K562 treated with DMSO at 1 percent for 12 hours (cell line): ENCODE data around the gene ZNF335. TPM values are rescaled to one million over a fixed set of nuclear protein-coding genes. Genes with fewer than 3 reads are reported as not detected.

ENCODE experiments used
- total RNA-seq: library from RNA; unstranded; fragments of 300-600 nt; gene quantifications from 2 replicates; pipeline ENCODE4 v1.2.3, GENCODE V29; 2022; ENCODE audit not compliant: insufficient read depth

The ZNF335 gene
- total RNA-seq: 4.5 and 15.5 TPM in 2 replicates

GRCh38 chr20:45971675-45972499 lies at the start of gene ZNF335:
TSS of gene ZNF335 (minus strand) at chr20:45972203. CDS start at chr20:45971410, 793 bp downstream.

DNA sequence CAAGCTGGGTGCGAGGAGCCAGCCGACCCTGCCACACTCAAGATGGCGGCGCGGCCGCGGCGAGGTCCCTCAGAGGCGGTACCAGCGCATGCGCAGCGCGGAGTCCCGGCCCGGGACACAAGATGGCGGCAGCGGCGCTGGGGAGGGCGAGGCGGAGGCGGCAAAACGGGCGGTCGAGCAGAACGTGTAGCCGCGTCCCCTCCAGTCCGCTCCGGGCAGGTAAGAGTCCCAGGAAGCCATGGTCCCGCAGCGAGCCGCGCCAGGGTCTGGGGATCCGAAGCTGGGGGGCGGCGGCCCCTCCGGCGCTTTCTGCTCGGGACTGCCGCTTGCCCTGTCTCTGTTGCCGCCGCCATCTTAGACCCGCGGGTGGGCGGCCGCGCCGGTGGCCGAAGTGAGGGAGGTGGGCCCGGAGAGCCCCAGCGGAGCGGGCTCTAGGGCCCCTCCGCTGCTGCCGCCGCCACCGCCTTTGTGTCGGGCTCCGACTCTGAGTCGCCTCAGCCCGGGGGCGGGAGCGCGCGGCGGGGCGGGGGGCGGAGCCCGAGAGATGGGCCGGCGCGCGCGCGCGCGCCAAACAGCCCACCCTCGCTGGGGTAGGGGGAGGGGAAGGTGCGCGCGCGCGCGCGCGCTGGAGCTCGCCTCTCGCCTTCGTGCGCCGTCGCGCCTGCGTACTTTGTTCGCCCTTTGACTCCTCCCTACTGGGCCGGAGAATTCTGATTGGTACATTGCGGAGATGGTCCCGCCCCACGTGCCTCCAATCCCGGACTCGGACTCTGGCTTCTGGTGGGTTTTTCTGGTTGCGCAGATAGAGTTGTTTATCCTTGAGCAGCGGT lies 37.2 kb downstream of the ZNF335 start, which contains the start of gene PCIF1:
TSS of gene PCIF1 (plus strand) at position 98 of the 830 bp plus-strand sequence. CDS start 4,317 bp downstream, outside the sequence.

GRCh38 chr20:45911486-45912343 lies 60.3 kb downstream of the ZNF335 start, which contains the start of gene PLTP:
TSS of gene PLTP (minus strand) at chr20:45912155. CDS start at chr20:45911452, 703 bp downstream.

Other genes with a start within 250 kb of the ZNF335 start
- not detected in 2 replicates for gene SPINT4, start 249.9 kb downstream of the ZNF335 start, total RNA-seq
- gene WFDC3, start 180.3 kb downstream of the ZNF335 start, total RNA-seq: not detected in 2 replicates
- gene DNTTIP1, start 180.2 kb downstream of the ZNF335 start, total RNA-seq: 40.3 and 42.3 TPM in 2 replicates
- gene UBE2C, start 159.6 kb downstream of the ZNF335 start, total RNA-seq: 1.5 TPM in 1 of 2 replicates, not detected in the other
- not detected in 2 replicates for gene TNNC2, start 144.9 kb downstream of the ZNF335 start, total RNA-seq
- gene SNX21, start 138.4 kb downstream of the ZNF335 start, total RNA-seq: 1.9 and 3.5 TPM in 2 replicates
- gene ACOT8, start 114.8 kb downstream of the ZNF335 start, total RNA-seq: 68.3 and 90.4 TPM in 2 replicates
- gene ZSWIM3, start 114.6 kb downstream of the ZNF335 start, total RNA-seq: 4.7 and 7.7 TPM in 2 replicates
- gene ZSWIM1, start 91.0 kb downstream of the ZNF335 start, total RNA-seq: 6.8 and 16.3 TPM in 2 replicates
- 1.9 TPM in 1 of 2 replicates, not detected in the other for gene SPATA25, start 84.6 kb downstream of the ZNF335 start, total RNA-seq
- gene NEURL2, start 81.0 kb downstream of the ZNF335 start, total RNA-seq: 2.8 and 5.2 TPM in 2 replicates
- gene CTSA, start 80.9 kb downstream of the ZNF335 start, total RNA-seq: 53.1 and 90.7 TPM in 2 replicates
- gene PLTP, start 60.0 kb downstream of the ZNF335 start, total RNA-seq: 24.2 and 27.2 TPM in 2 replicates
- 29.2 and 30.5 TPM in 2 replicates for gene PCIF1, start 37.5 kb downstream of the ZNF335 start, total RNA-seq
- gene MMP9, start 36.7 kb upstream of the ZNF335 start, total RNA-seq: not detected in 2 replicates
- 21.0 TPM in 1 of 2 replicates, not detected in the other for gene SLC12A5, start 57.0 kb upstream of the ZNF335 start, total RNA-seq
- gene NCOA5, start 117.8 kb upstream of the ZNF335 start, total RNA-seq: 9.2 and 25.8 TPM in 2 replicates
- 2.7 and 4.3 TPM in 2 replicates for gene CD40, start 146.1 kb upstream of the ZNF335 start, total RNA-seq